Activated CD4-positive, CD25-positive, alpha-beta regulatory T cell treated with anti-CD3 and anti-CD28 coated beads, Interleukin-2, amount 50 U/mL, for 24 hours (primary cell): Measurements from ENCODE around the gene AGBL4.

Experiments
- ATAC-seq, 2 donors: fragments of 150-1000 bp; cut with Tn5 transposase; one replicate each; pipeline ENCODE4 v1.10.0; 2021; ENCODE audit warnings: mild to moderate bottlenecking in 1 of 2, moderate library complexity in 1 of 2

Gene AGBL4

DNA sequence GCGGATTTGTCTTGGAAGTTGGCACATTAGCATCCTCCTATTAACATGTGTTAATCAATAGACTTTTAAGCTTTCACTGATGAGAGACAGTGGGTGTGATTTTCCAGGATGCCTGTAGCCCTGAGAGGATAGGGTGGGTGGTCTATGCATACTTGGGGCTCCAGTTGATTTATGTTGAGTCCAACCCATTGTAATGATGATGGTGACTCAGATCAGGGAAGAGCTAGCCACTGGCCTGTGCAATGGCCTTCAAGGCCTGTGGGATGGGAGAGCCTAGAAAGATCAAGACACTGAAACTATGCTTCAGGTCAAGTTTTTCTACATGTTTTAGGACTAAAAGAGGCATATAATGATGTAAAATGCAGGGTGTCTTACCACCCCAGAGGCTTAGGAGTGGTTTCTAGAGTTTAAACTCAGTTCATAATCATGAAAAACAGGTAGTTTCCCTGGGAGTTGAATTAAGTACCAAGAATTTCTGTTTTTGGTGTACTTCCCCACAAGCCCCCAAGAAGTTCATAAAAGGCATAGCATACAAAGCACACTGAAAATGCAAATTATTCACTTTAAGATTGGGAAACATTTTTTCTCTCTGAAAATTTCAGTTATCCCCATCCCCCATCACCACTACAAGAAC is 1267.0 kb downstream of the AGBL4 start:
- ATAC-seq = no peak

DNA sequence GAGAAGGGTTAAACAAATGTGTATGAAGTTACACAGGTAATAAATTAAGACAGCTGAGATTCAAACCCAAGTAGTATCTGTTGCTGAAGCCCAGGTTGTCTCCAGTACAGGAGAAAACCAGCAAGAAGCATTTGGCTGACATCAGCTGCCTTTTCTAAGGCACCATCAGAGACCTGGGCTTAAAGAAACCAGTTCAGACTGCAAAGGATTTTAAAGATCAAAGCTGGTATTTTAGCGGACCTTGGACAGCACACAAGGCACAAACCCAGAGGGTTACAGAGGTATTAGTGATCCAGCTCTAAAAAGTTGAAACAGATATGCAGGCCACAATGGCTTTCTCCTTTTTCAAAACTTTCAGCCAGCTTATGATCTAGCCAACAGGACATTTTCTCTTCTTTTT is 1270.5 kb downstream of the AGBL4 start:
- no peak for ATAC-seq

DNA sequence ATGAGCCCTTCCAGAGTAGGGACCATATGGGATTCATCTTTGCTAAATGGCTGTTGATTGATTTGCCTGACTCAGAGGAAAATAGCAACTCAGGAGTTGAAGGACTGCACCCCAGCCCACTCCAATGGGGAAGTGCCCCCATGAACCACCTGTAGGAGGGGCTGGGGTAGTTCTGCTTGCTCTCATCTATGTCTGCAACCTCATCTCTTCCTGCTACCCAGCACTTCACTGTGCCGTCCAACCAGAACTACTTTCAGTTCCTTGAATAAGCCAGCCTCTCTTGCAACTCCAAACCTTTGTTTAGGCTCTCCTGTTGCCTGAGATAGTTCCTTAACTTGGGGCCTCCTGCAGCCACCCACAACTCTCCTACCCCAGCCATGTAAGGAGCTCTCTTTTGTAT is 1273.6 kb downstream of the AGBL4 start:
- ATAC-seq = peak in 1 of 2 donors; percentile 24

DNA sequence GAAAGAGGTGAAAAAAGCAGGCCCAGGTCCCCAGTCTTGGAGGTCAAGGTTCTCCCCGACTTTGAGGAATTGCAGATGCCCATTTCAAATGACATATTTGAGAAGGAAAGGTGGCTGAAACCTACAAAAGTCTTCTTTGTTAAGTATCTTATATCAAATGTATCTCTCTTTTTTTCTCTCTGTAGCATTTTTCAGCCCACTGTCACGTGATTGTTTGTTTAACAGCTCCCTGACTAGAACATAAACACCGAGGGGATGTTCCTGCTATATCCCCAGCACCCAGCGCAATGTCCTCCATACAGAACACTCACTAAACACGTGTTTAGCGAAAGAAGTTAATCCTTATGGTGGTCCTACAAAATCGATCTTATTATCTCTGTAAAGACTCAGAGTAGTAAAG is 1274.7 kb downstream of the AGBL4 start:
- no peak for ATAC-seq

DNA sequence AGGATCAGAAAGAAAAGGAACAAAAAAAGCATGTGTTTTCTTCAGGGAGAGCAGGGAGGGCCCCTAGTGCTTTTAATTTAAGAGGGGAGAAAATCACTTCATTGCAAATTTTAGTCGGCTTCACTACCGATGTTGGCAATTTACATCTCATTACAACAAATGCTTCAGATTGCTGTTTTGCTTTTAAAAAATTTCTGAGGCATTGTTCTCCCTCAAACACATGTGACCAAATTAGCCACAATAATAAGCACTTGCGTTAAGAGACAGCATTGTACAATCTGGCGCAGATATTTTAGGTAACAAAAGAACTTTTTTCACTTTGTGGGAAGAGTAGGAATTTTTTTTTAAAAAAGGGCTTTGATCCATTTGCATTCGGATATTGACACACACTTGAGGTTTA is 1276.8 kb downstream of the AGBL4 start:
- ATAC-seq = no peak

DNA sequence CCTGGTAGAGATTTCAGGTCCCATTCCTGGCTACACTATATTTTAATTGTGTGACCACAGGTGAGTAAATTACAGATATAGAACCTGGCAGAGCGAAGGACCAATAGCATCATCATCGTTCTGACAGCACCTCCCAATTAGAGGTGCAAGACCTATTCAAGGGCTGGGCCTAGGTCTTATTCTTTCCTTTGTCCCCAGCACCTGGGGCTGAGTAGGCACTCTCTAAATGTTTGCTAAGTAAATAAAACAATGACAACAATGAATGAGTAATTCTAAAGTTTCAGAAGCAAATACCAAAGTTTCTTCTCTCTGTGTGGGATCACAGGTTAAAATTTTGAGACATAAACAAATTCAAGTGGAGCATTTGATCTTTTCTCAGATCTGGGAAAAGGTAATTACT is 1279.7 kb downstream of the AGBL4 start:
- ATAC-seq = no peak

DNA sequence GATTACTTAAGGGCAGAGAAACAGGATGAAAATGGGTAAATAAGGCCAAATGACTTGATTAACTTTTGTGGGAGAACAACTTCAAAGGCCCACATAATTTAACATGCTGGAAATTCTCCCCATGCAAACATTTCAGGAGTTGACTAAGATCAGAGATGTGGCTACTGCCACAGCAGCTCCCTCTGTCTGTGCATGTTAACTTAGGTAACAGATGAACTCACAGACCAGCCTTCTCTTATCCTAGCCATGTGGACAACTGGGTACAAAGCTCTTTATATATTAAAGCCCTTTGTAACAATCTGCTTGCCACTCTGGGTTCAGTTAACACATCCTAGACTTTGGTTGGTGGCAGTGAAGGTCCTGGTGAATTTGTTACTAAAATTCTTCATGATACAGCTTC is 1280.3 kb downstream of the AGBL4 start:
- no peak for ATAC-seq

DNA sequence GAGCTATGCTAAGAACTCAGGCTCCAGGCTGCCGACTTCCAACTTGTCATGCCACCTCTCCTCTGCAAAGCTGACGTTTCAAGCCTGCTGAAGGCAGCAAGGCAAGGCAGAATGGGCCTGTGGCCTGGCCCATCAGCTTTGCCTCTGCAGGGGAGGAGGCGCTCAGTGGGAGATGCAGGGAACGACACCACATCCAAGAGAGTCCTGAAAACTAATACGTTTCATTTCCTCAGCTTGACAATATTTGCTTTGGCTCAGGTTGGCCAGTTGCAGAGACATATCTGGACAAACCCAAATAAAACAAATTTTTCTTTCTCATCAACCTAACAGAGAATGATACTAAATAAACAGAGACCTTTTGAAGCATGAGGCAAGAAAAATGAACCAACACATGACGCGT is 1282.4 kb downstream of the AGBL4 start:
- no peak for ATAC-seq

DNA sequence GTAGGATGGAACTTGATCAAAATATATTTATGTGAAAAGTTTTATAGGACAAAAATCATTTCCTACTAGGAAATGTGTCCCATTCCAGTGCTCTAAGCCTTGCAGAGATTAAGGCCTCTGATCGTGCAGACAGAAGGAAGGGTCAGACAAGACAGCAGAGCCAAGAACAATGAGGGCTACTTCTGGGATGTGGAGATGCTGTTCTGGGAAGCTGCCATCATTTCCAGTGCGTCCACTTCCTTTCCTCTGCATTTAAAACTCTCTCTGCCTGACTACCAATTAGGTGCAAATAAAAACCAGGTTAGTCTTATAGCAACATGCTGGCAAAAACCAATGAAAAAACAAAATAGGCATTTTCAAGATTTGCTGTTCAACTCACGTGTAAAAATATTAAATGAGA is 1283.1 kb downstream of the AGBL4 start:
- no peak for ATAC-seq

DNA sequence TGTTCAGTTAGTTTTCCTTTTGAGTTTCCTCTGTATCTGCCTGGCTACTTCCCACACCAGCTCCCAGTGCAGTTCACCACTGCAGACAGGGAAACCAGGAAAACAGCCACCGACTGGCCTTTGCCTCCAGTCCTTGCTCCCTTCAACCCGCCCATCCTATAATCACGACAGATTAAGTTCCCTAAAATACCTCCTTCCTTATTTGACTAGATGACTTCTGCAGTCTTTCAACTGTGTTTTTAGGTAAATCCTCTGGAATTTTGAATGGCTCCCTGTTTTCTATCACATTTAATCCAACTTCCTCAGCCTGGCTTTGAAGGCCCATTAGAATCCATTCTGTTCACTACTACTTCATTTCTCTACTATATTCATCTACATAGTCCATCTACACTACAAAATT is 1284.7 kb downstream of the AGBL4 start:
- no peak for ATAC-seq

DNA sequence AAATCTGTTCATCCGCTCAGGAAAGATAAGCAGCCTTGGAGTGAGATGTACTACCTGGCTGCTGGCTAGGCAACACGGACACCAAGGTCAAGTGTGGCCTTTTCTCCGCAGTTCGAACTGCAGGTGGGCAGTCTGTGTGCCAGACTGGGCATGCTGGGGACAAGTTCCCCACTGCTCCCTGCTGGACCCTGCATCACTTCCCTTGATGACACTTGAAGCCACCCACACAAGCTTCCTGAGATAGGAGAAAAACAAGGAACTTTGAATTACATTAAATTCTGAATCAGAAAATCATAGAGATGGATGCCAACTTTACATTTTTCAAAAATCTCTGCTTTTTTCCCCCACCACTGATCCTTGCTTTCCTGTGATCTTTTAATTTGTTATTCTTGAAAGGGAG is 1285.4 kb downstream of the AGBL4 start:
- ATAC-seq = no peak

DNA sequence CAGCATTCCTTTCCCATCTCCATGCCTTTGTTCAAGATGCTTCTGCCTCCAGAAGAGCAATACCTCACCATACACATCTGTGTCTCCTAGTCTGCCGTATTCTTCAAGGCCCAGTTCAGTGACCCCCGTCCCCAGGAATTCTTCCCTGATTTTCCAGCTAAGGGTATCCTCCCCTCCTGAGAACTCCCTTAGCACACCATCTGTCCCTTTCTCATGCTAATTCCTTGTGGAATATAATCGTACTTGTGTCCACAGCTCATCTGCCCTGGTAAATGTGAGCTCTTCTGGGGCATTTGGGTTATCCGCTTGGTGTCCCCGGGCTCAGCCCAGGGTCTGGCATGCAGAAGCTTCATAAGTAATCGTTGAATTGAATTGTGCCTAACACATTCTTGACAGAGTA is 1288.0 kb downstream of the AGBL4 start:
- no peak for ATAC-seq

DNA sequence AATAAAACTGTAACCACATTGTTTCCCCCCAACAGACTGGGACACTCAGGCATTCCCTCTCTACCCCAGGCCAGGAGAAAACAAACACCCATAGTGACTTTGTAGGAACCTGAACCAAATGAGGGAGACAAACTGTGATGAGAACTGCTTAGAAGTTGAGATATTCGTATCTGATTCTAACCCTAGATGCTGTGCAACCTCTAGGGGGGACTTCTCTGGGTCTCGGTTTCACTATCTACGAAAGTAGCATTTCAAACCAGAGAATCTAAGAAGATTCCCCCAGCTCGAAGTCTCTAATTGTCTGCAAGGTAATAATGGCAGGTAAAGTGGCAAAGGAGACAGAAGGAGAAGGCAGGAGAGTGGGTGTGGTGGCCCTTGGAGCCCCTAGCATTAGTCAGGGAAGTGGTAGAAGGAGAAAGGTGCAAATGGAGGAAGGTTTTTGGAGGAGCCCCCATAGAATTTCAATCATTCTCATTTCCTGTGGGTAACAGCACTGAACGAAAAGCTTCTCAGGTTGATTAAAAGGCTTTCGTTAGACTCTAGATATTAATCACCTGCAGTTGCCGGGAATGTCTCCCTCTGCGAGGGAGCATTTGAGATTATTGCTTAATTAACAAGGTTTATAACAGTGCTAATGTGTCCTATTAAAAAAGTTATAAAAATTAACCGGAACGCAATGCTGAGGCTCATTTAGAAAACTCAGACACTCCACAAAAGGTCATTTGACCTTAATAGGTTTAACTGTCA is 1293.4 kb downstream of the AGBL4 start:
- ATAC-seq = no peak

DNA sequence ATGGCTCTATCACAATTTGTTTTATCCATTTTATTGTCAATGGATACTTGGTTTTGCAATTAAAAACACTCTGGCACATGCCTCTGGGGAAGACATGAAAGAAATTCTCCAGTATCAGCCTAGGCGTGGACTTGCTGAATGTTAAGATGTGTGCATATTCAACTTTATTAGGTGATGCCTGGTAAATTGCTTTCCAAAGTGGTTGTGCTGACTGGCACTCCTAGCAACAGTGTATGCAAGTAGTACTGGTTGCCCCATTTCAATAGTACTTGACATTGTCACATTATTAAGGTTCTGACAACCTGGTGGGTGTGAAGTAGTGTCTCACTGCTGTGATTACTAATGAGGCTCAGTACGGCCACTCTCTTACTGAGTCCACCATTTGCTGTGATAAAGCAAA is 1295.2 kb downstream of the AGBL4 start:
- no peak for ATAC-seq

DNA sequence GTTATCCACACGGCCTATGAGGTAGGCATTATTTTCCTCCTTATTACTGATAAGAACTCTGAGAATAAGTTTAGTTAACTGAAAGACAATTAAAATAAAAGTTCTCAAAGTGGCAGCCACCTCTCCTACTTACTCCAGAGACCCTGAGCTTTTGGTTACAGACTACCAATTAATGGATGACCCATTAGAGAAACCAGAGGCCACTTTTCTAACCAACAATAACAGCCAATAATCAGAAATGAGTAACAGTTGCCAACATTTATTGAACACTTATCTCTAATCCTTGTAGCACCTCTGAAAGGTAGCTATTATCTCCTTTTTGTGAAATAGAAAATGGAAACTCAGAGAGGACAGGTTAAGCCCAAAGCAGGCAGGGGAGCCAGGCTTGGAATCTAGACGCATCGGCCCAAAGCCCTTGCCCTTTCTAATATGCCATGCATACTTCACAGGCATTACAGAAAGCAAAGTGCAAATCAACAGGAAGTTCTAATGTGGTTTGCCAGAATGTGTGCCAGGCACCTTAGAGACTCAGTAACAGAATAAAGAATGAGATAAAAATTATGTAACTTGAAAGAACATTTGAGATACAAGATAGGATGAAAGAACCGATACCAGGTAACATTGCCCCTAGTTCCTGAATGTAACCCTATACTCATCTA is 1297.1 kb downstream of the AGBL4 start:
- ATAC-seq = no peak

DNA sequence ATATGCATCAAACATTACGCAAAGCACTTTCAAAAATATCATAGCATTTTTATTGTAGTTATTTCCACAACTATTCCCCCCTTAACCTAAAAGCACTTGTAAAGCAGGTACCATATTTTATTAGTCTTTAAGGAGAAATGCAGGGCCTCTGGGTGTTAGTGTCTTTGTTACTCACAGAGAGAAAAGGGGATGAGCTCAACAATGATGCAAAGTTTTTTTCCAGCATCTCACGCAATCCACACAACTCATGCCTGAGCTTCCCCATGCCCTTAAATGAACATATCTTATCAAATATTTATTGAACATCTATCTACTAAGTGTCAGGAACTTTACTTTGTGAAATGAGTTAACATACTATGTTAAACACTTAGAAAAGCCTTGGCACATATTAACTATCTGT is 1297.6 kb downstream of the AGBL4 start:
- no peak for ATAC-seq

DNA sequence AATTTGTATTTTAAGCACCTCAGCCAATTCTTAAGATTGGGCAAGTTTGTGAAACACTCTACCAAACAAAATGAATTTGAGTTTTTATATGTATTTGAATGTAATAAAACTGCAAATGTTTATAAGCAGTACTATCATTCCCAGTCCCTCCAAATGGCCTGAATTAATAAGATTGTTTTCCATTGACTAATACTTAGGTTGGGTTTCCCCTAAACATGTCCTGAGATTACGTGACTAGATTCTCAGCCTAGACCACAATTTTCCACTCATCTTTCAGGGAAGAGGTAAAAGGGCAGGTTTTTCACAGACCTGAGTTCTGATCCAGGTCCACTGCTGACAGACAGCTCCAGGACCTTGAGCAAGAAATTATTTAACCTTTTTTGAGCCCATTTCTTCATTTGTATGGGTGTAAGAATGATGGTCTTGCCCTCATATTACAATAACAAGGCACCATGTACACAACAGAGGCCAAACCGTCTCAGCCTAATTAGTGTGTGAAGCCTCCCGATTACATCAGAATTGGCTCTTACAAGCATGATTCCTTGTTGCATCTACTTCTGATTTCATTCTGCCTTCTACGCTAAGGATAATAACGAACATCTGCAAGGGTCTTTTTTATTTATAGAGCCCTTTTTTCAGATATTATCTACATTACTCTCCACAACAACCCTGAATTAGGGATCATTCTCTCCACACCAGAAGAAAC is 1298.3 kb downstream of the AGBL4 start:
- ATAC-seq = no peak

DNA sequence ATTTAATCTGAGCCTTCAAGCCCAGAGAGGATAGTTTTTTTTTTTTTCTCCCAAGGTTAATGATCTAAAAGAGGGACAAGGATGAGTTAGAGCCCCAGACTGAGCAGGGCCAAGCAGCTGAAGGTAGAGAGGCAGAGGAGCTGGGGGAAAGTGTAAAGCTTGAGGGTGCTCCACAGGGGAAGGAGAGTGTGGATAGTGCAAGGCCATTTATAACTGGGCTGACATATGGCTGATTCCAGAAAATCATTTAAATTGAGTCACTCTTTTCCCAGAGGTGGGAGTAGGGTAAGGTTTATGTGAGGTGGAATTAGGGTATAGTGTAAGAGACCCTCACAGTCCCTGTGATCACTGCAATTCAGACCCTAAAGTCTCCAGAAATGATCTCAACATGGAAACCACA is 1302.8 kb downstream of the AGBL4 start:
- no peak for ATAC-seq

DNA sequence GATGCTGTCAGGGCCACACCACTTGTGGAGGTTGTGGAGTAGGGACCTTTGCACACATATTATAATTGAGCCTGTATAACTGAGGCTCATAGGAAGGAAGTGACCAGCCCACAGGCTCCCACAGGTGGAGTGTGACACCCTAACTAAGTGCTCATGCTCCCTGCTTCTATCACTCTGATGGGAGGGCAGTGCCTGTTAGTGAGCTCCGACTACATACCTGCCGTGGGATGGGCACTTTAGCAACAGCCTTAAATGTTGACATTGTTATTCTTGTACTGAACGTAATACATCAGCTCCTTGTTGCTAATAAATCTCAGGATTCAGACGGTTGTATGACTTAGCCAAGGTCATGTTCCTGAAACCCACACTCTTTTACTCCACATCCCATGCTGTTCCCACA is 1305.0 kb downstream of the AGBL4 start:
- no peak for ATAC-seq

DNA sequence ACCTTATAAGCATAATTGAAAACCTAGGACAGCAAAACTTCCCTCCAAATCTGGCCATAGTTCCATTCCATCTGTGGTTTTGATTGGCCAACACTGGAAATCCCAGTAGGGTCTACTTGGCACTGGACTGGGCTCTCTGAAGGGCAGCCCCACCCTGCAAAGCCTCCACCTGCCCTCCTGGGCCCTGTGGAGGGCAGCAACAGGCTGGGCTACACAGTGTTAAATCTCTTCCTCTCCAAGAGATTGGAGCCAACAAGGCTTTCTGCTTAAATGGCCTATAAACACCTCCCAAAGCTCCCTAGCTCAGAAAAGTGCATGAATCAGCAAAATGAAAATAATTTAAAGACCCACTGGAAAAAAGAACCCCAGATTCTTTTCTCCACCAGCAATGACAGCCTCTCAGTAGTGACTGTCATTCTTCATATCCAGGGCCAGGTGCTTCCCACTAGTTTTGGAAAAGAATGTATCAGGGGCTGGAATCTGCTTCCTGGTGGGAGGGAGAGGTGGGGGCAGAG is 1305.6 kb downstream of the AGBL4 start:
- no peak for ATAC-seq

DNA sequence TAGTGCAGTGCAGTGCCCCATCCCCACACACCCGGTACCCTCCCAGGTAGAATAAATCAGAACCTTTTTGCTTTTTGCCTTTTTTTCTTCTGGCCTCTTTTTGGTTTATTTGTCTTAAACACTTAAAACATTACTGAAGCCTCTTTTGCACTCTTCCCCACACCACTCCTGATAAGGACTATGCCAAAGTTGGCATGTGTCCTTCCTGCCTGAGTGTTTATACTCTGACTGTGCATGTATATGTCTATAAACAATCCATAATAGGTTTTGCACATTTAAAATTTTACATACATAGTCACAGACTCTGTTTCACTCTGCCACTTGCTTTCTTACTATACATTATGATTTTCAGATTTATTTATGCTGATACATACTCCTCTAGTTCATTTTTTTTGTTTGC is 1306.7 kb downstream of the AGBL4 start:
- no peak for ATAC-seq

DNA sequence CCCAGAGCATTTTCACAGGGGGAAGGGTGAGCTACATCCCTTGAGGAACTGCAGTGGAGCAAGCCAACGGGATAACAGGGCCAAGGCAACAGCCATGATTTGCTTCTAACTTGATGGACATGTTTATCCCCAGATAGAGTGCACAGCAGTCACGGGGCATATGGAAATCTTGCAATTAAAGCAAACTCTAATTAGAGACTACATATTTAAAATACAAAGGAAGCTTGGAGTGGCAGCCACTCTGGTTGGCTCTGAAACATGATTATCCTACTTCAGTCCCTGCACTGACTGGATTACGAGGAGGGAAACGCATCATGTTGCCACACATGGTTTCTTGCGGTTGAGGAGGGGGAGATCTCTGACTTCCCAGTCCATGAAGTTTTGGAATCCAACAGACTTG is 1307.8 kb downstream of the AGBL4 start:
- ATAC-seq = no peak

DNA sequence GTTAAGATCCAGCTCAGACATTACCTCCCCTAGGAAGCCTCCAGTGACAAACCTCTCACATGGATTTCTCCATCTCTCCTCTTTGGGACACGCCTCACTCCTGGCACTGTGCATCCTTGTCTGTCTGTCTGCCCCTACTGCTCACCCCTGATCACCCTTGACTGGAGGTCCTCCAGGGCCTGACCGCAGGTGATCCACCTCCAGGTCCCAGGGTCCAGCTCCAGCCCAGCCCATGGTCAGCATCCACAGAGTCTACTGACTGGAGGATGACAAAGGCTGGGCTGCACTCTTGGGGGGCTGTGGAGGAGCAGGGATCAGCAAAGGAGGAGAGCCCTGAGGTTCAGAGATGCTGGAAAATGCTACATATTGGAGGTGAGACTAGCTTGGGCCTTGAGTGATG is 1312.8 kb downstream of the AGBL4 start:
- no peak for ATAC-seq

DNA sequence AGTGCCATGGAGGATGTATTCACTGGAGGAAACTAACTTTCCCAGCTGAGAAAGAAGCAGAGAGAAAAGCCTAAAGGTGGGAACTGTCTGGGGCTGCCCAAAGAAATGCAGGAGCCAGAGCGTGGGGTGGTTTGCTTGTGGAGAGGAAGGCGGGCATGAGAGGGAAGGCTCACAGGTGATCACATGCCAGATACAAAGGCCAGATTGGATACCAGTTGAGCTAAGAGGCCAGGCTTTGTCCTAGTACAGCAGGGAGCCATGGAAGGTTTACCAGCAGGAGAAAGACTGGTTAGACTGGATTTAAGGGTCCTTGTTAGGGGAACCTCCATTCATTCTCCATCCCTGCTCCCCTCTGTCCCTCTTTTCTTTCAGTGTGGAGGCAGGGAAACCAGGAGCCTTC is 1313.4 kb downstream of the AGBL4 start:
- ATAC-seq = no peak
